Breast epithelium (tissue), 3 donors: ENCODE measurements around the gene NUCB1.

Experiments used
- CTCF ChIP-seq, 3 donors: fragments of 450-650 bp; IDR thresholded peaks; one replicate each; pipeline ENCODE4 v1.5.1; 2016 to 2017; ENCODE audit warnings: antibody characterized with exemption in 3 of 3, mild to moderate bottlenecking in 3 of 3, moderate library complexity in 3 of 3
- POLR2A ChIP-seq: fragments of 450-650 bp; IDR thresholded peaks from one replicate; pipeline ENCODE4 v1.6.1; 2016; ENCODE audit warnings: antibody characterized with exemption, mild to moderate bottlenecking, moderate library complexity
- POLR2AphosphoS5 ChIP-seq, 3 donors: sonication (generic); formaldehyde crosslinking; IDR thresholded peaks; one replicate each; pipeline ENCODE4 v1.6.1; 2017; ENCODE audit warnings: antibody characterized with exemption in 3 of 3

- TF ChIP-seq CTCF (IDR thresholded peaks at IDR 0.05): no peak
- TF ChIP-seq POLR2A: no peak
- no peak for TF ChIP-seq POLR2AphosphoS5 (IDR thresholded peaks at IDR 0.05)
These were observed 68.7 kb downstream of the NUCB1 start for GRCh38 chr19:48968813-48969218.
